Measurements from ENCODE around the gene CCDC15. TPM values are rescaled to one million over a fixed set of nuclear protein-coding genes. Genes with fewer than 3 reads are reported as not detected.

Gene CCDC15
- total RNA-seq, 4 donors from 2014 or later: 0.42 to 1.6 (median 0.60) TPM

- 80% methylated on average over 6 of the region's 6 CpGs for WGBS
- no peak for DNase-seq (ENCODE audit: extremely low spot score)
- H3K27me3 ChIP-seq: no peaks in the 10 kb centered on the region
- no peak overlapping the region for H3K4me3 ChIP-seq
- H3K36me3 ChIP-seq: peaks cover 2 to 11% (median 7%) of the 10 kb centered on the region in 4 donors
- peaks cover 3 to 7% (median 6%) of the 10 kb centered on the region in 4 donors for H3K4me1 ChIP-seq
- no peak for TF ChIP-seq EP300 (IDR thresholded peaks at IDR 0.05)
- TF ChIP-seq POLR2AphosphoS5 (IDR thresholded peaks at IDR 0.05): no peak
- no peak for TF ChIP-seq POLR2A (IDR thresholded peaks at IDR 0.05; ENCODE audit: low read depth)
- no peak overlapping the region for H3K27ac ChIP-seq (replicated peaks in 1 of 4)
- H3K9me3 ChIP-seq: no peaks in the 10 kb centered on the region
- intact Hi-C loops (cut with DNase I): no loop called here
These were observed 136.8 kb downstream of the CCDC15 start for GRCh38 chr11:125090816-125091215.

Other genes with a start within 250 kb of the CCDC15 start
- gene NRGN, start 214.3 kb upstream of the CCDC15 start, total RNA-seq: 1 to 10 TPM; 1.4 to 2.3 (median 1.6) TPM
- under 1 TPM in 1 of 4 donors, not detected in 3; 0.29 TPM for gene VSIG2, start 201.9 kb upstream of the CCDC15 start, total RNA-seq
- gene ESAM, start 191.9 kb upstream of the CCDC15 start, total RNA-seq: 10 to 100 TPM; 10.8 to 52.8 (median 41.1) TPM
- gene MSANTD2, start 153.8 kb upstream of the CCDC15 start, total RNA-seq: 10 to 100 TPM in 3 of 4 donors, 1 to 10 TPM in 1; 9.6 to 14.0 (median 12.1) TPM
- gene ROBO3, start 88.8 kb upstream of the CCDC15 start, total RNA-seq: 10 to 100 TPM in 1 of 4 donors, 1 to 10 TPM in 3; 5.0 to 10.8 (median 8.5) TPM
- 10 to 100 TPM; 16.2 to 49.8 (median 36.7) TPM for gene ROBO4, start 56.3 kb upstream of the CCDC15 start, total RNA-seq
- not detected for gene HEPN1, start 35.0 kb upstream of the CCDC15 start, total RNA-seq
- gene HEPACAM, start 18.2 kb upstream of the CCDC15 start, total RNA-seq: 1 to 10 TPM in 3 of 4 donors, under 1 TPM in 1; 0.42 to 2.1 (median 1.1) TPM
- 10 to 100 TPM in 2 of 4 donors, 1 to 10 TPM in 2; 6.6 to 12.9 (median 8.9) TPM for gene SLC37A2, start 109.1 kb downstream of the CCDC15 start, total RNA-seq
- 10 to 100 TPM; 13.1 to 20.4 (median 15.5) TPM for gene TMEM218, start 157.4 kb downstream of the CCDC15 start, total RNA-seq
- gene PKNOX2, start 210.5 kb downstream of the CCDC15 start, total RNA-seq: 1 to 10 TPM in 3 of 4 donors, under 1 TPM in 1; 0.83 to 4.1 (median 2.5) TPM

Measured in esophagus muscularis mucosa (tissue), 4 donors.